HG02759 (cell line): ENCODE measurements around the gene IKBKE.

ENCODE experiments used
- ATAC-seq: cut with Tn5 transposase; IDR thresholded peaks from one replicate; pipeline ENCODE4 v1.9.1; 2021; ENCODE audit warnings: mild to moderate bottlenecking, moderate library complexity; ENCODE audit not compliant: unreplicated experiment

Gene IKBKE

GRCh38 chr1:206453111-206453510 lies 17.2 kb upstream of the IKBKE start:
- ATAC-seq, result no peak

- ATAC-seq, result no peak
These were observed 15.0 kb upstream of the IKBKE start for GRCh38 chr1:206455289-206455665.

GRCh38 chr1:206455666-206456344 lies 14.5 kb upstream of the IKBKE start:
- ATAC-seq, result no peak

- ATAC-seq, result no peak
These were observed 13.5 kb upstream of the IKBKE start for GRCh38 chr1:206456577-206457370.

GRCh38 chr1:206457408-206458120 lies 12.7 kb upstream of the IKBKE start:
- no peak for ATAC-seq

- ATAC-seq, result no peak
These were observed 10.6 kb upstream of the IKBKE start for GRCh38 chr1:206459703-206460102.

GRCh38 chr1:206460836-206461426 lies 9.3 kb upstream of the IKBKE start:
- ATAC-seq, result no peak

GRCh38 chr1:206461602-206462455 lies 8.4 kb upstream of the IKBKE start:
- peak; percentile 71 for ATAC-seq

GRCh38 chr1:206463137-206463536 lies 7.1 kb upstream of the IKBKE start:
- no peak for ATAC-seq

GRCh38 chr1:206463911-206464310 lies 6.4 kb upstream of the IKBKE start:
- ATAC-seq, result no peak

GRCh38 chr1:206464456-206464964 lies 5.8 kb upstream of the IKBKE start:
- no peak for ATAC-seq

GRCh38 chr1:206465951-206466350 lies 4.3 kb upstream of the IKBKE start:
- no peak for ATAC-seq

- no peak for ATAC-seq
These were observed 3.2 kb upstream of the IKBKE start for GRCh38 chr1:206466840-206467649.

- ATAC-seq, result no peak
These were observed 2.4 kb upstream of the IKBKE start for GRCh38 chr1:206467915-206468314.

- no peak for ATAC-seq
These were observed 1.7 kb upstream of the IKBKE start for GRCh38 chr1:206468571-206468970.

- ATAC-seq, result no peak
These were observed 804 bp upstream of the IKBKE start for GRCh38 chr1:206469411-206469932.

- ATAC-seq, result peak; percentile 35
These were observed 577 bp downstream of the IKBKE start for GRCh38 chr1:206470692-206471414.

GRCh38 chr1:206471415-206471801 lies 1.1 kb downstream of the IKBKE start:
- peak; percentile 35 for ATAC-seq

GRCh38 chr1:206472024-206472423 lies 1.7 kb downstream of the IKBKE start:
- no peak for ATAC-seq
